Heart left ventricle (tissue), 13 donors: ENCODE data around the gene STARD6.

ENCODE experiments used
- POLR2A ChIP-seq, 2 donors: fragments of 450-650 bp; IDR thresholded peaks; one replicate each; pipeline ENCODE4 v1.6.1; 2017; ENCODE audit warnings: antibody characterized with exemption in 2 of 2, mild to moderate bottlenecking in 2 of 2, moderate library complexity in 2 of 2
- TF ChIP-seq, protein P1 (sequence below), 12 donors: fragments of 200-600 bp; sonication (generic) in 4 of 12; IDR thresholded peaks; one replicate each; pipeline versions ENCODE4 v1.5.0 to v1.8.0; 2018 to 2022; ENCODE audit warnings: antibody characterized with exemption in 12 of 12, mild to moderate bottlenecking in 5 of 12
- donor health status: ischemic (EF 13 %, LVEDD 7.1; RV severe dilation, severe dysfunction).
- donor health status: DM: no; HTN: yes; CAD: no.
- donor health status: DM: no; HTN: no; CAD: no.
- donor health status: ischemic (EF 25% LVEDD 6.9; RV normal size, moderate dysfunction).
- donor health status: ischemic (EF 25% LVEDD 5.7; RV mildly dilated, moderate dysfunction).
- donor health status: ischemic (EF 35%, LVEDD 5.7; RV mildly dilated, moderate dysfunction).
- donor health status: nonischemic (EF 11% LVEDD 7.7; RV severe dilation, severe dysfunction).
- donor health status: DM: yes; HTN: yes; CAD: no.
- donor health status: PGD.
- donor health status: ischemic (EF 29% LVEDD 5.4; RV normal size, mild dysfunction).
- donor health status: nonischemic (EF 23%, LVEDD 6.1; RV moderate dilation, normal function).

DNA sequence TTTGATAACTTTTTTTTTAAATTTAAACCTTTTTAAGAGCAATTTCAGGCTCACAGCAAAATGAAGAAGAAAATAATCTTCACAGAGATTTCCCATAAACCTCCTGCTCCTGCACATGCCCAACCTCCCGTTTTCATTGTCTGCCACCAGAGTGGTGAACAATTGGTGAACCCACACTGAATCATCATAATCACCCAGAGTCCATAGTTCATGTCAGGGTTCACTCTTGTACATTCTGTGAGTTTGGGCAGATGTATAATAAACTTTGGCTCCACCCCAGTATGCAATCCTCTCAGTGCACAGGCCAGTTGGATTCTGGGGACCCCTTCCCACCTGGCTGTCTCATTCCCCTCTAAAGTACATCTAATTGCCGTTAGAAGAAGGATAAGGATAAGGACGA, 24.4 kb upstream of the STARD6 start:
- TF ChIP-seq, protein P1, sequence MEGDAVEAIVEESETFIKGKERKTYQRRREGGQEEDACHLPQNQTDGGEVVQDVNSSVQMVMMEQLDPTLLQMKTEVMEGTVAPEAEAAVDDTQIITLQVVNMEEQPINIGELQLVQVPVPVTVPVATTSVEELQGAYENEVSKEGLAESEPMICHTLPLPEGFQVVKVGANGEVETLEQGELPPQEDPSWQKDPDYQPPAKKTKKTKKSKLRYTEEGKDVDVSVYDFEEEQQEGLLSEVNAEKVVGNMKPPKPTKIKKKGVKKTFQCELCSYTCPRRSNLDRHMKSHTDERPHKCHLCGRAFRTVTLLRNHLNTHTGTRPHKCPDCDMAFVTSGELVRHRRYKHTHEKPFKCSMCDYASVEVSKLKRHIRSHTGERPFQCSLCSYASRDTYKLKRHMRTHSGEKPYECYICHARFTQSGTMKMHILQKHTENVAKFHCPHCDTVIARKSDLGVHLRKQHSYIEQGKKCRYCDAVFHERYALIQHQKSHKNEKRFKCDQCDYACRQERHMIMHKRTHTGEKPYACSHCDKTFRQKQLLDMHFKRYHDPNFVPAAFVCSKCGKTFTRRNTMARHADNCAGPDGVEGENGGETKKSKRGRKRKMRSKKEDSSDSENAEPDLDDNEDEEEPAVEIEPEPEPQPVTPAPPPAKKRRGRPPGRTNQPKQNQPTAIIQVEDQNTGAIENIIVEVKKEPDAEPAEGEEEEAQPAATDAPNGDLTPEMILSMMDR (IDR thresholded peaks at IDR 0.05), result no peak
- TF ChIP-seq POLR2A (IDR thresholded peaks at IDR 0.05), result no peak
